AG04449 (cell line): ENCODE data around the gene KIAA1191.

Experiments used
- CTCF ChIA-PET: fragments of 350-600 bp; formaldehyde crosslinking; extraction: SDS; loops from one replicate; lab custom pipeline; 2021; ENCODE audit warnings: antibody characterized with exemption; lab: Yijun Ruan, JAX
- POLR2A ChIA-PET: fragments of 400-600, 350-600 bp; formaldehyde crosslinking; extraction: SDS; loops from one replicate; lab custom pipeline; 2020; ENCODE audit warnings: antibody characterized with exemption, inconsistent platforms; lab: Yijun Ruan, JAX
- DNase-seq: peaks from one replicate; pipeline ENCODE4 v3.0.0-alpha.2; 2010; ENCODE audit warnings: low read depth, low spot score
- H3K4me3 ChIP-seq: 2 replicates; pipeline ENCODE4 v1.5.1; 2011; ENCODE audit warnings: low read depth, mild to moderate bottlenecking, control low read depth, low read length
- CTCF ChIP-seq: IDR thresholded peaks from one replicate; pipeline ENCODE4 v1.5.1; 2011; ENCODE audit warnings: mild to moderate bottlenecking, moderate library complexity, low read length, control low read depth, inconsistent platforms; ENCODE audit not compliant: insufficient read depth; ENCODE audit errors: missing control alignments

The KIAA1191 gene

DNA sequence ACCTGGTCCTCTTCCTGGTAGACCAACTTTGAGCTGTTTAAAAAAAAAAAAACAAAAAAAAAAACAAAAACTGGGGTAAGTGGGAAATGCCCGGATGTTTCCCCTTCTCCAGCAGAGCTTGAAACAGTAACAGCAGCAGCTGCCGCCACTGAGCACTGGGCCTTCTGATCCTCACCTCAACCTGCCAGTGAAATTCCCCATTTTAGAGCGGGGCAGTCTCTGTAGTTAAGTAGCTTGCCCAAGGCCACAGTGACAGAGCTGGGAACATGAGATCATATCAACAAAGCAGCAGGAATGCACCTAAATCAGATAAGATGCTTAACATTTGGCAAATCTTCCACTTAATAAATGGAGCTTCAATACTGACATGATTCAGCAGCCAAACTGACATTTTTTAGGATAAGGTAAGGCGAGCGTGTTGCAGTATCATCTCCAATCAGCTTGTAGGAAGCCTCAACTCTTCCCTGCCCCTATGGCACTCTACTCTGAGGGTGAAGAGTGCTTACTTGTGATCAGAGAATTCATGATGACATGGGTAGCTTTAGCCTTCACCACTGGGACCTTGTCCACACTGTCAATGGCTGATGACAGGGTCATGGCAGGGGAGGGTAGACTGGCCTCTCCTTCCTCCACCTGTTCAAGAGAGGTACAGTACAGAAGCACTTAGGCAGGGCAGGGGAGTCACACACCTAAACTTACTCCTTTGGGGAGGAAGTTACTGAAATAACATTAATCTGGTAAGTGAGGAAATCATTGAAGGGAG, 9.3 kb downstream of the KIAA1191 start:
- ChIA-PET POLR2A (interaction anchor here (1.0 to 1.1 kb wide), 2 partner anchors 9 to 13 kb away, joined by 3 to 5 read pairs; partner anchors contain the start of genes ARL10 and KIAA1191), CTCF (interaction anchor here (1.5 kb wide), 2 partner anchors 9 to 11 kb away, joined by 3 to 4 read pairs; no protein-coding TSS in a partner anchor)
- no peak for TF ChIP-seq CTCF
- H3K4me3 ChIP-seq: no peak overlapping the region
- DNase-seq: no peak

DNA sequence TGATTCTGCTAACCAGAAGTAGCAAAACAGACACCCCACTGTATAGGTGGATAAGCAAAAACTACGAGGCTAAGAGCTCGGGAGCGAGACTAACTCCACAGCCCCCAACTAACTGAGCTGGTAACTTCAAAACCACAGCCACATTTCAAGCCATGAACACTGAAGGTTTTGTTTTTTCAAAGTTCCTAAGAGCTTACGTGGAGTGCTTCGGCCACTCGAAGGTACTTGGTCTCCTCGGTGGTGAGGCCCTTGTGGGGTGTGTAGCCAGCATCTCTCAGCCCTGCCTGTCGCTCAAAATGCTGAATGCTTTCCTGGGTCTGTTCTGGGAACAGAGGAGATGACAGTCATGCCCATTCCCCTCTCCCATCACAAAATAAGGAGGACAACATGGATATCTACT, 11.1 kb downstream of the KIAA1191 start:
- ChIA-PET CTCF (no interaction called here), POLR2A (no interaction called here)
- no peak for DNase-seq
- TF ChIP-seq CTCF: no peak
- no peak overlapping the region for H3K4me3 ChIP-seq

DNA sequence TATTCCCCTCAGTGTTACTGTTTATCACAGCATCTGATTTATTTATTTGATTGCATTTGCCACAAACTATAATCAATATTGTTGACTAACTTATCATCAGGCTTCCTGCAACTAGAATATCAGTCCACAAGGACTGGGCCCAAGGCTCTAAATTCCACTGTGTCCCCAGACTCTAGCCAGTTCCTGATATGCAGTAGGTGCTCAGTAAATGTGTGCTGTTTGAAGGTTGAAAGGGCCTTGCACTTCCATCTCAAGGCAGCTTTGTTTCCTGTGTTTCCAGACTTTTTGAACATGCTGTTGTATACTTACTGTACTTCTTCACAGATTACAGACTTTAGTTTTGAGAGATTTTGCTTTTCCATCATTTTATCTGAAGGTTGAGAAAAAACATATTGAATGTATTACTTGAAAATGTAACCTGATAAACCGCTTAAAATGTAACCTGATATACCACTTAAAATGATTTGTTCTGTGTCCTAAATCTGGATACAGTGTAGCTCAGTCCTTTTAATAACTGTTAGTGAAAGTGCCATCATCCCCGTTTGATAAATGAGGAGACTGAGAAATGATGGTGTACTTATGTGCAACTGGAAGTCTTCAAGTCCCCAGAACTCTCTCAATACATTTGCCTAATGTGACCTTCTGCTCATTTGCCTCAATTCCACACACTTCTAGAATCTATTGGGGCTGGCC, 18.7 kb downstream of the KIAA1191 start:
- CTCF ChIA-PET: interaction anchor here (1.0 kb wide), 1 partner anchor 19 kb away, joined by 3 read pairs; no protein-coding TSS in a partner anchor
- no peak for TF ChIP-seq CTCF

GRCh38 chr5:176342158-176342483, 19.4 kb downstream of the KIAA1191 start:
- H3K4me3 ChIP-seq: no peak overlapping the region
- ChIA-PET POLR2A (no interaction called here), CTCF (interaction anchor here (1.0 to 1.1 kb wide), 2 partner anchors 10 to 18 kb away, joined by 3 read pairs; no protein-coding TSS in a partner anchor)
- no peak for DNase-seq
- no peak for TF ChIP-seq CTCF

More for the DNA sequence above, 18.7 kb downstream of the KIAA1191 start:
- POLR2A ChIA-PET: no interaction called here
- no peak for DNase-seq
- H3K4me3 ChIP-seq: no peak overlapping the region

DNA sequence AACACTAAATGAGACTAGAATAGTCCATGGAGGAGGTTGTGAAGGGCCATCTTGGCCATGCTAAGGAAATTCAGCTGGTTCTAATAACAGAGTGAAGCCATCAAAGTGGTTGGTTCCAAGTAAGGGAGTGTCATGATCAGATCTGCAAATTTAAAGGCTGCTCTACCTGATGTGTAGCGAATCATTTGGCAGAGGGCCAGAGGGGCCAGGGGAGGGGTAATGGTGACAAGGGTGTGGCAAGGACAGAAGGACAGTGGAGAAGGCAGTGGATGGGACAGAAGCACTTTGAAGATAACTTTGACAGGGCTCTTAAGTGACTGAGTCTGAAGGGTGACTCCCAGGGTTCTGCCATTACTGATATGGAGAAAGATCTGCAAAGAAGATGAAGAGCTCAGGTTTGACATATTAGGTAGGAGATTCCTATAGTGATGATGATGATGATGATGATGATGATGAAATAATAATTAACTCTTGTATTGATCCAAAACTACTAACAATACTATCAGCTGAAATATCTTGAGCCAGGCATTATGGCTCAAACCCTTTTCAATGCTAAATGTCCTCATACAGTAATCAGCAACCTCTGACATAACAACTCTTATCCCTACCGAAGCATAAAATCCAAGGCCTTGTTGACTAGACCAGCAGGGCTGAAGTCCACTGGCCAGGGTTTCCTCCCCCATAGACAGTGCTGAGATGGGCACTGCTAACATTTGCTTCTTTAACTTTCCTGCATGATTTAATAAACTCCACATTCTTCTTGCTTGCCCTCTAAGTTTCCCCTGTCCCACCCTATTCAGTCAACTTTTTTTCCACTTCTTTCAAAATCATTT, 20.0 kb downstream of the KIAA1191 start:
- TF ChIP-seq CTCF: no peak
- H3K4me3 ChIP-seq: no peak overlapping the region
- CTCF ChIA-PET: interaction anchor here (1.1 kb wide), 1 partner anchor 11 kb away, joined by 3 read pairs; no protein-coding TSS in a partner anchor
- DNase-seq: no peak
- POLR2A ChIA-PET: no interaction called here
